CD4-positive, alpha-beta T cell treated with Interleukin-6 at 100 ng/mL for 8 hours (primary cell): ENCODE measurements around the gene RAD51AP2.

Source experiments
- DNase-seq: peaks from one replicate; pipeline ENCODE4 v3.0.0-alpha.2; 2020; ENCODE audit warnings: mixed read lengths, low spot score

The RAD51AP2 gene

GRCh38 chr2:17470855-17471641 is 47.2 kb downstream of the RAD51AP2 start:
- DNase-seq, result no peak

GRCh38 chr2:17461087-17461475 is 57.2 kb downstream of the RAD51AP2 start:
- no peak for DNase-seq
